Neuronal stem cell (in vitro differentiated cells): ENCODE measurements around the gene MED13L.

ENCODE experiments used
- DNase-seq: peaks from one replicate; pipeline ENCODE4 v3.0.0-alpha.2; 2013; ENCODE audit warnings: low spot score
- H2AFZ ChIP-seq: one replicate; pipeline ENCODE4 v1.6.1; 2013; ENCODE audit warnings: mild to moderate bottlenecking, low read length, inconsistent platforms
- H2AK5ac ChIP-seq: 2 replicates; pipeline ENCODE4 v1.6.1; 2013; ENCODE audit warnings: low read depth, mild to moderate bottlenecking, inconsistent platforms, low read length, moderate library complexity, mixed read lengths
- H2BK120ac ChIP-seq: 2 replicates; pipeline ENCODE4 v1.6.1; 2013; ENCODE audit warnings: low read depth, mild to moderate bottlenecking, inconsistent platforms, low read length, moderate library complexity, mixed read lengths
- H2BK12ac ChIP-seq: one replicate; pipeline ENCODE4 v1.6.1; 2013; ENCODE audit warnings: low read length, inconsistent platforms
- H2BK15ac ChIP-seq: 2 replicates; pipeline ENCODE4 v1.6.1; 2013; ENCODE audit warnings: mild to moderate bottlenecking, low read length, inconsistent platforms, mixed read lengths
- H2BK5ac ChIP-seq: one replicate; pipeline ENCODE4 v1.6.1; 2013; ENCODE audit warnings: inconsistent platforms, mild to moderate bottlenecking, low read length, moderate library complexity
- H3K14ac ChIP-seq: one replicate; pipeline ENCODE4 v1.6.1; 2013; ENCODE audit warnings: low read length, inconsistent platforms
- H3K18ac ChIP-seq: 2 replicates; pipeline ENCODE4 v1.6.1; 2013; ENCODE audit warnings: low read length, inconsistent platforms
- H3K23ac ChIP-seq: 2 replicates; pipeline ENCODE4 v1.6.1; 2013; ENCODE audit warnings: low read depth, mild to moderate bottlenecking, mixed read lengths, low read length, inconsistent platforms; ENCODE audit not compliant: poor library complexity
- H3K27ac ChIP-seq: replicated peaks from 3 replicates; pipeline ENCODE4 v1.5.1; 2013; ENCODE audit warnings: low read length, inconsistent platforms
- H3K27me3 ChIP-seq, 3 experiments: 2 replicates each; pipeline ENCODE4 v1.6.1; 2013; ENCODE audit warnings: low read length in 3 of 3, mild to moderate bottlenecking in 2 of 3, inconsistent platforms in 1 of 3, low read depth in 1 of 3, mixed read lengths in 1 of 3, moderate library complexity in 1 of 3; ENCODE audit not compliant: control insufficient read depth in 3 of 3, insufficient read depth in 3 of 3
- H3K36me3 ChIP-seq, 2 donors: replicated peaks in 1 of 2; 2 replicates each; pipeline ENCODE4 v1.6.1; 2013; ENCODE audit warnings: low read length in 2 of 2; ENCODE audit not compliant: control insufficient read depth in 2 of 2, insufficient read depth in 2 of 2
- H3K4ac ChIP-seq: 2 replicates; pipeline ENCODE4 v1.6.1; 2013; ENCODE audit warnings: inconsistent platforms, mild to moderate bottlenecking, low read length, moderate library complexity
- H3K4me1 ChIP-seq, 2 donors: 1 replicate in 1 of 2; 2 replicates in 1 of 2; pipeline ENCODE4 v1.6.1; 2013; ENCODE audit warnings: low read length in 2 of 2, low read depth in 1 of 2; ENCODE audit not compliant: control insufficient read depth in 2 of 2, insufficient read depth in 1 of 2
- H3K4me2 ChIP-seq: one replicate; pipeline ENCODE4 v1.6.1; 2013; ENCODE audit warnings: mild to moderate bottlenecking, low read length, inconsistent platforms; ENCODE audit not compliant: insufficient read depth, poor library complexity, severe bottlenecking
- H3K4me3 ChIP-seq, 2 donors: 2 replicates each; pipeline ENCODE4 v1.5.1; 2013; ENCODE audit warnings: low read length in 2 of 2, mild to moderate bottlenecking in 2 of 2, inconsistent platforms in 1 of 2, moderate library complexity in 1 of 2
- H3K79me1 ChIP-seq: one replicate; pipeline ENCODE4 v1.6.1; 2013; ENCODE audit warnings: low read depth, mild to moderate bottlenecking, inconsistent platforms, low read length, moderate library complexity
- H3K9ac ChIP-seq: one replicate; pipeline ENCODE4 v1.6.1; 2013; ENCODE audit warnings: mild to moderate bottlenecking, low read depth, low read length, inconsistent platforms; ENCODE audit not compliant: poor library complexity
- H3K9me3 ChIP-seq, 2 donors: replicated peaks in 1 of 2; 2 replicates each; pipeline versions ENCODE3 to v1.6.1; 2013; ENCODE audit warnings: low read length in 2 of 2, mild to moderate bottlenecking in 2 of 2, inconsistent platforms in 1 of 2, low read depth in 1 of 2, mixed read lengths in 1 of 2, moderate library complexity in 1 of 2; ENCODE audit not compliant: control insufficient read depth in 2 of 2, insufficient read depth in 1 of 2
- H4K8ac ChIP-seq: one replicate; pipeline ENCODE4 v1.6.1; 2013; ENCODE audit warnings: low read depth, mild to moderate bottlenecking, inconsistent platforms, low read length, moderate library complexity
- H4K91ac ChIP-seq: one replicate; pipeline ENCODE4 v1.6.1; 2013; ENCODE audit warnings: low read length, low read depth, mild to moderate bottlenecking, inconsistent platforms; ENCODE audit not compliant: poor library complexity
- WGBS, 2 donors: extraction: QIAGEN DNeasy Blood & Tissue Kit; methylation state at CpG; one replicate each; pipeline ENCODE4 v1.1.7; 2013; ENCODE audit warnings: missing lambda C conversion rate in 2 of 2, mixed read lengths in 1 of 2; ENCODE audit not compliant: insufficient read length in 2 of 2, insufficient replicate concordance in 1 of 2; ENCODE audit errors: extremely low coverage in 2 of 2; 5-methylcytosine and 5-hydroxymethylcytosine counted together

Gene MED13L

DNA sequence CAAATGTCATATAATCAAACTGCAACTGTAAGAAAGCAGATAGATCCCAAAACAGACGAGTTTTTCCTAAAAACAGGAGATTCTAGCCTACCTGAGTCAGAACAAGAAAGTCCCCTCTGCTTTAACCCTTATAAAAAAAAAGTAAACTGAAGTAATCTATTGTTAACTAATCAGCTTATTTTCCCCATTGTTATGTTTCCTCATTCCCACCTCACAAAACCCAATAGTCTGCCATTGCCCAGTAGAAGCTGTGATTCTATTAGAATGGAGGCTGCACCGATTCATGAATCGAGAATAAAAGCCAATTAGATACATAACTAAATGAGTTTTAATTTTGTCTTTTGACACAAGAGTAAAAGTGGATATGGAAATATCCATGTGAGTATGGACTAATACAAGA is 115.4 kb downstream of the MED13L start:
- WGBS, 2 donors = no CpG with 5 or more reads among the region's 3 CpGs
- peaks cover 3% of the 10 kb centered on the region for H3K79me1 ChIP-seq
- no peak overlapping the region for H3K18ac ChIP-seq
- H4K8ac ChIP-seq = no peak overlapping the region
- H2BK5ac ChIP-seq = no peak overlapping the region
- H3K9me3 ChIP-seq = no peaks in the 10 kb centered on the region
- no peaks in the 10 kb centered on the region for H3K36me3 ChIP-seq
- H3K4me1 ChIP-seq = peaks cover 5 to 12% of the 10 kb centered on the region in 2 donors
- no peak overlapping the region for H3K9ac ChIP-seq
- no peak overlapping the region for H3K23ac ChIP-seq
- no peak overlapping the region for H4K91ac ChIP-seq
- no peak overlapping the region for H2BK15ac ChIP-seq
- no peak overlapping the region for H2BK12ac ChIP-seq
- no peaks in the 10 kb centered on the region for H3K27me3 ChIP-seq
- H3K14ac ChIP-seq = no peak overlapping the region
- H3K4ac ChIP-seq = no peak overlapping the region
- no peak overlapping the region for H3K4me3 ChIP-seq
- no peak overlapping the region for H3K27ac ChIP-seq
- no peak overlapping the region for H2AK5ac ChIP-seq
- H2AFZ ChIP-seq = no peak overlapping the region
- H2BK120ac ChIP-seq = no peak overlapping the region
- H3K4me2 ChIP-seq = no peak overlapping the region
- DNase-seq = no peak

DNA sequence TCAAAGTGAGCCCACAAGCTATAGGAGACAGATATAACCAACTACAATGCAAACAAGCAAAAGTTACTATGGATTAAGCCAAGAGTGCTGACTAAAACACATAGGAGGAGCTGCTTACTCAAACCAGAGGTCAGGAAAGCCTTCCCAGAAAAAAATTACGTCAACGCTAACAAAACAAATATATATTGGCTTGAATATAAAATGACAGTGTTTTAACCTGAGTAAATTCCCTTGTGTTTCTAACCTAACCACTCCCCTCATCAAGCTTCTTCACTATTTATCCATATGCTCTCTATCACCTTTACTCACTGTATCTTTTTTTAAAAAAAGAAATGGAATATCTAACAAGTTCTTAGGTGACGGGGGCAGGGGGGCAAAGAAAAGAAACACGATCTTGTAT is 115.9 kb downstream of the MED13L start:
- no CpG with 5 or more reads among the region's 4 CpGs for WGBS, 2 donors
- H2BK5ac ChIP-seq = no peak overlapping the region
- H3K9me3 ChIP-seq = no peaks in the 10 kb centered on the region
- no peaks in the 10 kb centered on the region for H3K36me3 ChIP-seq
- no peak for DNase-seq
- H2AK5ac ChIP-seq = no peak overlapping the region
- no peak overlapping the region for H3K18ac ChIP-seq
- H3K4me1 ChIP-seq = peaks cover 7 to 12% of the 10 kb centered on the region in 2 donors
- no peak overlapping the region for H2AFZ ChIP-seq
- no peak overlapping the region for H4K91ac ChIP-seq
- H2BK12ac ChIP-seq = no peak overlapping the region
- no peak overlapping the region for H3K4me2 ChIP-seq
- no peak overlapping the region for H4K8ac ChIP-seq
- no peak overlapping the region for H3K4ac ChIP-seq
- no peak overlapping the region for H3K27ac ChIP-seq
- H2BK15ac ChIP-seq = no peak overlapping the region
- H3K23ac ChIP-seq = no peak overlapping the region
- peaks cover 5% of the 10 kb centered on the region for H3K79me1 ChIP-seq
- H3K9ac ChIP-seq = no peak overlapping the region
- no peak overlapping the region for H3K14ac ChIP-seq
- H3K27me3 ChIP-seq = no peaks in the 10 kb centered on the region
- H3K4me3 ChIP-seq = no peak overlapping the region
- no peak overlapping the region for H2BK120ac ChIP-seq

DNA sequence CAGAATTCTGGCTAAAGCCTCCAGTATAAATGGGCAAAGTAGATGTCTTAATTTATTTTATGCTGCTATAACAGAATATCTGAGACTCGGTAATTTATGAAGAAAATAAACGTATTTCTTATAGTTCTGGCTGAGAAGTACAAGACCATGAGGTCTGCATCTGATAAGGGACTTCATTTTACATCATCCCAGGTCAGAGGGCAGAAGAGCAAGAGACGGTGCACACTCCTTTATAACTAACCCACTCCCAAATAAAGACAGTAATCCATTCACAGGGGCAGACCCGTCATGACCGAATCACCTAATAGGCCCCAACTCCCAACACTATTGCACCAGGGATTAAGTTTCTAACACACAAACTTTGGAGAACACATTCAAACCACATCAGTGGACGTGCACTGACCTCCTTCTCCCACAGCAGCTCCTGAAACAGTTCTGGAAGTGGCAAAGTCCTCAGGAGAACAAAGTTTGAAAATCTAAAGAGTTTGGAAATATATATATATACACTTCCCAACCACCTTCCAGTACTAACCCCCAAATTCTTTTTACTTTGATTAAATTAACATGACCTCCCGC is 116.5 kb downstream of the MED13L start:
- Histone ChIP-seq H2BK15ac (no peak overlapping the region), H3K4me1 (peaks cover 7 to 12% of the 10 kb centered on the region in 2 donors), H2BK120ac (no peak overlapping the region), H3K27ac (peak overlapping the region; percentile 40), H3K18ac (no peak overlapping the region), H2AFZ (no peak overlapping the region), H3K9me3 (no peaks in the 10 kb centered on the region), H3K14ac (no peak overlapping the region), H3K79me1 (peaks cover 5% of the 10 kb centered on the region), H2BK12ac (no peak overlapping the region), H3K9ac (no peak overlapping the region), H3K27me3 (no peaks in the 10 kb centered on the region), H4K8ac (no peak overlapping the region), H2AK5ac (no peak overlapping the region), H3K23ac (no peak overlapping the region), H2BK5ac (no peak overlapping the region), H3K4ac (no peak overlapping the region), H4K91ac (no peak overlapping the region), H3K36me3 (no peaks in the 10 kb centered on the region), H3K4me2 (no peak overlapping the region), H3K4me3 (no peak overlapping the region)
- no peak for DNase-seq
- WGBS, 2 donors = no CpG with 5 or more reads among the region's 7 CpGs

DNA sequence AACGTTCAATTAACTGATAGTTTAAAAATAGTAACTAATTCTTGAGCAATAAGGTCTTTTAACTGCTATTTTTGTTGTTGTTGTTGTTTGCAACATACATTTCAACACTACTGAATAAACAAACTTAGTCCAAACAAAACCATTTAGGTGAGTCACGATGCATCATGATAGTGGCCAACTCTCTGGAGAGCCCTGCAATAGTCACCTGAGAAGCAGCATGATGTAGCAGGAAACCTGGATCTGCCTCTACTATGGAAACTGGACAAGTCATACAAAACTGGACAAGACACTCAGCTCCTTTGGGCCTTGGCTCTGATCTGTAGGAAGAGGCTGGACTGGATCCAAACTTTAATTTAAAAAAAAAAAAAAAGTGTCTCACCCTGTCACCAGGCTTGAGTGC is 117.3 kb downstream of the MED13L start:
- peaks cover 2% of the 10 kb centered on the region for H3K79me1 ChIP-seq
- no peak overlapping the region for H4K91ac ChIP-seq
- no peak overlapping the region for H3K9ac ChIP-seq
- no peaks in the 10 kb centered on the region for H3K36me3 ChIP-seq
- H3K4me2 ChIP-seq = no peak overlapping the region
- no peaks in the 10 kb centered on the region for H3K9me3 ChIP-seq
- no peak overlapping the region for H2AK5ac ChIP-seq
- H3K4me1 ChIP-seq = peaks cover 7 to 12% of the 10 kb centered on the region in 2 donors
- DNase-seq = no peak
- H2BK120ac ChIP-seq = no peak overlapping the region
- no peak overlapping the region for H3K23ac ChIP-seq
- H3K14ac ChIP-seq = no peak overlapping the region
- no peak overlapping the region for H3K4ac ChIP-seq
- H2BK12ac ChIP-seq = no peak overlapping the region
- H3K4me3 ChIP-seq = no peak overlapping the region
- no peak overlapping the region for H4K8ac ChIP-seq
- WGBS, 2 donors = no CpG with 5 or more reads among the region's 2 CpGs
- no peak overlapping the region for H2BK5ac ChIP-seq
- H3K27ac ChIP-seq = no peak overlapping the region
- H3K18ac ChIP-seq = no peak overlapping the region
- H2BK15ac ChIP-seq = no peak overlapping the region
- H3K27me3 ChIP-seq = no peaks in the 10 kb centered on the region
- no peak overlapping the region for H2AFZ ChIP-seq
